K562 treated with DMSO at 1 percent for 4 hours (cell line): ENCODE results near the gene PSPN. TPM values are rescaled to one million over a fixed set of nuclear protein-coding genes. Genes with fewer than 3 reads are reported as not detected.

Experiments
- total RNA-seq: library from RNA; unstranded; fragments of 300-600 nt; gene quantifications from 2 replicates; pipeline ENCODE4 v1.2.3, GENCODE V29; 2022; ENCODE audit not compliant: insufficient read depth

Gene PSPN
- total RNA-seq, result 3.6 and 5.2 TPM in 2 replicates

GRCh38 chr19:6375411-6376010 lies at the start of gene PSPN:
Gene PSPN, minus strand, starts transcription at chr19:6375933. Its CDS starts 84 bp downstream, at chr19:6375849.

DNA sequence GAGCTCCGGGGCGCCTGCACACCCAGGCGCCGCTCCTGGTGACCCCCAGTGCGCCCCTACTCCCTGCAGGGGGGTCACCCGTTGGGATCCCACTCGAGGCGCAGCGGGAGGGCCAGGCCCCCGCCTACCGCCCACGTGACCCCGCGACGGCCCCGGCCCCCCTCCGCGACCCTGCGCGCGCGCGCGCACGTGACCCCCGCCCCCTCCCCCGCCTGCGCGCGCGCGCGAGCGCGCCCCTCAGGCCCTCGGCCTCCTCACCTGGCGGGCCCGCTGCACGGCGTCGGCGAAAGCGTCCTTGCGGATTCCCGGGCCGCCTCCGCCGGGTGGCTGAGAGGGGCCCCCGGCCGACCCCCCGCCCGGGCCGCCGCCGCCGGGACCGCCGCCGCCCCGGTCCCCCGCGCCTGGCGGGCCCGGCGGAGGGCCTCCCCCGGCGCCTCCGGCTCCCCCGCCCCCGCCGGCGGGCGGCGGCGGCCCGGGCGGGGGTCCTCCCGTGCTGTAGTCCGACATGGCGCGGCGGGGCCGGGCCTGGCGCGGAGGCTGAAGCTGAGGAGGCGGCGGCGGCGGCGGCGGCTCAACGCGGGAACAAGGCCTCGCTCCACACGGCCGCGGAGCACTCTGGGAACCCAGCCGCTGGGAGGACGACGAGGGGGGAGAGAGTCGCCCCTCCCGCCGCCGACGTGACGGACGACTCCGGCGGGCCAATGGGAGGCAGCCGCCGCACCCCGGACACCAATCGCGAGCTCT lies 48.6 kb upstream of the PSPN start, which contains the start of gene KHSRP:
Gene KHSRP (minus strand): TSS at position 617 of the 744 bp plus-strand sequence. CDS start 110 bp downstream, at position 507.

GRCh38 chr19:6393074-6393982 lies 17.6 kb upstream of the PSPN start, which contains the start of gene GTF2F1:
Gene GTF2F1, minus strand, starts transcription at chr19:6393164. Its CDS starts 169 bp downstream, at chr19:6392995.

DNA sequence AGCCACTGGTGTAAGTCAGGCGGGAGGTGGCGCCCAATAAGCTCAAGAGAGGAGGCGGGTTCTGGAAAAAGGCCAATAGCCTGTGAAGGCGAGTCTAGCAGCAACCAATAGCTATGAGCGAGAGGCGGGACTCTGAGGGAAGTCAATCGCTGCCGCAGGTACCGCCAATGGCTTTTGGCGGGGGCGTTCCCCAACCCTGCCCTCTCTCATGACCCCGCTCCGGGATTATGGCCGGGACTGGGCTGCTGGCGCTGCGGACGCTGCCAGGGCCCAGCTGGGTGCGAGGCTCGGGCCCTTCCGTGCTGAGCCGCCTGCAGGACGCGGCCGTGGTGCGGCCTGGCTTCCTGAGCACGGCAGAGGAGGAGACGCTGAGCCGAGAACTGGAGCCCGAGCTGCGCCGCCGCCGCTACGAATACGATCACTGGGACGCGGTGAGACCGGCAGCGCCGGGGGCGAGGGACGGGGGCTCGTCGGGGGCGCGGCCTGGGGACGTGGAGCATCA lies 3.1 kb downstream of the PSPN start, which contains the start of gene ALKBH7:
Gene ALKBH7 (plus strand): TSS at position 201 of the 502 bp plus-strand sequence. CDS start 27 bp downstream, at position 228.

GRCh38 chr19:6333439-6333838 lies 42.3 kb downstream of the PSPN start, which contains the start of gene ACER1:
Gene ACER1, minus strand, starts transcription at chr19:6333612. Its CDS starts 61 bp downstream, at chr19:6333551.

Other genes starting within 250 kb of the PSPN start
- gene ACSBG2, start 240.3 kb downstream of the PSPN start, total RNA-seq, result not detected in 2 replicates
- 40.3 and 49.6 TPM in 2 replicates for gene MLLT1, start 96.0 kb downstream of the PSPN start, total RNA-seq
- gene ACER1, start 42.3 kb downstream of the PSPN start, total RNA-seq, result not detected in 2 replicates
- 115 TPM in 2 replicates for gene CLPP, start 14.4 kb downstream of the PSPN start, total RNA-seq
- gene ALKBH7, start 3.1 kb downstream of the PSPN start, total RNA-seq, result 115 and 123 TPM in 2 replicates
- gene GTF2F1, start 17.2 kb upstream of the PSPN start, total RNA-seq, result 86.5 and 91.9 TPM in 2 replicates
- 466 and 493 TPM in 2 replicates for gene KHSRP, start 48.9 kb upstream of the PSPN start, total RNA-seq
- gene SLC25A41, start 57.8 kb upstream of the PSPN start, total RNA-seq, result 2.5 and 3.1 TPM in 2 replicates
- gene SLC25A23, start 83.9 kb upstream of the PSPN start, total RNA-seq, result 52.2 and 64.2 TPM in 2 replicates
- gene CRB3, start 88.3 kb upstream of the PSPN start, total RNA-seq, result not detected in 2 replicates
- 1.7 and 1.9 TPM in 2 replicates for gene DENND1C, start 105.9 kb upstream of the PSPN start, total RNA-seq
- gene TUBB4A, start 126.4 kb upstream of the PSPN start, total RNA-seq, result 5.5 and 8.6 TPM in 2 replicates
- gene TNFSF9, start 155.1 kb upstream of the PSPN start, total RNA-seq, result 17.9 and 30.7 TPM in 2 replicates
- 2.7 and 5.5 TPM in 2 replicates for gene CD70, start 215.2 kb upstream of the PSPN start, total RNA-seq